WTC11 (cell line): ENCODE results near the gene CNGA3. TPM values are rescaled to one million over a fixed set of nuclear protein-coding genes. Genes with fewer than 3 reads are reported as not detected.

Experiments used
- ATAC-seq: fragments of 200-7000 bp; cut with Tn5 transposase; 2 replicates; pipeline ENCODE4 v1.10.0; 2021; ENCODE audit warnings: mild to moderate bottlenecking, moderate library complexity
- CTCF ChIA-PET: fragments of 300-600 bp; sonication (Branson Sonifier 250); formaldehyde crosslinking; loops from one replicate; lab custom pipeline; 2021; ENCODE audit warnings: antibody characterized with exemption; lab: Charles Lee
- POLR2A ChIA-PET: fragments of 350-600 bp; sonication (Branson Sonifier 250); formaldehyde crosslinking; loops from one replicate; lab custom pipeline; 2021; ENCODE audit warnings: antibody characterized with exemption; lab: Charles Lee
- DNase-seq: peaks from one replicate; pipeline ENCODE4 v3.0.0; 2021; ENCODE audit warnings: low spot score
- H3K27ac Mint-ChIP-seq: 2 replicates; pipeline ENCODE4 v1.8.0; 2021; ENCODE audit warnings: mixed read lengths
- H3K27me3 Mint-ChIP-seq: 2 replicates; pipeline ENCODE4 v1.8.0; 2021; ENCODE audit warnings: low read depth, mild to moderate bottlenecking, moderate library complexity, mixed read lengths
- H3K36me3 Mint-ChIP-seq: 2 replicates; pipeline ENCODE4 v1.8.0; 2021; ENCODE audit warnings: mixed read lengths
- H3K4me1 Mint-ChIP-seq: 2 replicates; pipeline ENCODE4 v1.8.0; 2022; ENCODE audit warnings: mixed read lengths
- H3K4me3 Mint-ChIP-seq: 2 replicates; pipeline ENCODE4 v1.8.0; 2021; ENCODE audit warnings: mild to moderate bottlenecking, moderate library complexity, mixed read lengths
- H3K9me3 Mint-ChIP-seq: 2 replicates; pipeline ENCODE4 v1.8.0; 2021; ENCODE audit warnings: mixed read lengths
- EMX1 ChIP-seq: fragments of 250-450 bp; sonication (Bioruptor Pico); IDR thresholded peaks from 2 replicates; pipeline ENCODE4 v1.8.0; 2021; ENCODE audit warnings: mild to moderate bottlenecking
- ETV6 ChIP-seq: sonication (generic); formaldehyde crosslinking; IDR thresholded peaks from 2 replicates; pipeline ENCODE4 v1.8.1; 2022; ENCODE audit warnings: mild to moderate bottlenecking, missing genetic modification reagents
- FOXJ3 ChIP-seq: sonication (generic); formaldehyde crosslinking; IDR thresholded peaks from 2 replicates; pipeline ENCODE4 v1.9.0; 2021; ENCODE audit warnings: missing genetic modification reagents, mild to moderate bottlenecking, borderline replicate concordance
- JAZF1 ChIP-seq: fragments of 250-450 bp; sonication (Bioruptor Pico); IDR thresholded peaks from 2 replicates; pipeline ENCODE4 v1.9.0; 2021; ENCODE audit warnings: moderate library complexity, mild to moderate bottlenecking, inconsistent platforms
- NR1H2 ChIP-seq: sonication (generic); formaldehyde crosslinking; IDR thresholded peaks from 2 replicates; pipeline ENCODE4 v1.9.0; 2021; ENCODE audit warnings: mild to moderate bottlenecking, moderate library complexity, missing genetic modification reagents
- RELA ChIP-seq: sonication (generic); formaldehyde crosslinking; IDR thresholded peaks from 2 replicates; pipeline ENCODE4 v1.8.1; 2022; ENCODE audit warnings: missing genetic modification reagents, mild to moderate bottlenecking, borderline replicate concordance
- SMAD3 ChIP-seq: sonication (generic); formaldehyde crosslinking; IDR thresholded peaks from 2 replicates; pipeline ENCODE4 v1.8.0; 2022; ENCODE audit warnings: missing genetic modification reagents, mild to moderate bottlenecking, borderline replicate concordance
- SP1 ChIP-seq: sonication (generic); formaldehyde crosslinking; conservative IDR thresholded peaks from 2 replicates; pipeline ENCODE4 v1.8.1; 2022; ENCODE audit warnings: missing genetic modification reagents
- ZBTB21 ChIP-seq: sonication (generic); formaldehyde crosslinking; IDR thresholded peaks from 2 replicates; pipeline ENCODE4 v1.8.1; 2023; ENCODE audit warnings: mild to moderate bottlenecking, missing genetic modification reagents, borderline replicate concordance
- ZMAT4 ChIP-seq: fragments of 250-450 bp; sonication (Bioruptor Pico); IDR thresholded peaks from 2 replicates; pipeline ENCODE4 v1.9.0; 2021; ENCODE audit warnings: mild to moderate bottlenecking
- ZNF423 ChIP-seq: fragments of 250-450 bp; sonication (Bioruptor Pico); IDR thresholded peaks from 2 replicates; pipeline ENCODE4 v2.1.2; 2022; ENCODE audit warnings: mild to moderate bottlenecking, moderate library complexity
- ZNF671 ChIP-seq: fragments of 250-450 bp; sonication (Bioruptor Pico); IDR thresholded peaks from 2 replicates; pipeline ENCODE4 v1.8.0; 2021; ENCODE audit warnings: mild to moderate bottlenecking
- total RNA-seq: library from RNA; stranded (reverse); gene quantifications from 3 replicates; pipeline ENCODE4 v1.2.3, GENCODE V29; 2021
- TF ChIP-seq, protein P1 (sequence below): fragments of 250-450 bp; sonication (Bioruptor Pico); IDR thresholded peaks from 2 replicates; pipeline ENCODE4 v1.9.0; 2021; ENCODE audit warnings: moderate library complexity, mild to moderate bottlenecking, inconsistent platforms, borderline replicate concordance
- TF ChIP-seq, protein P2 (sequence below): sonication (generic); formaldehyde crosslinking; IDR thresholded peaks from 2 replicates; pipeline ENCODE4 v1.8.0; 2022; ENCODE audit warnings: mild to moderate bottlenecking, missing genetic modification reagents
- TF ChIP-seq, protein P3 (sequence below): sonication (generic); formaldehyde crosslinking; conservative IDR thresholded peaks from 2 replicates; pipeline ENCODE4 v1.8.1; 2023; ENCODE audit warnings: mild to moderate bottlenecking, low read depth, missing genetic modification reagents, moderate library complexity
- TF ChIP-seq, protein P4 (sequence below): sonication (generic); formaldehyde crosslinking; IDR thresholded peaks from 2 replicates; pipeline ENCODE4 v1.8.1; 2022; ENCODE audit warnings: missing genetic modification reagents, borderline replicate concordance
- TF ChIP-seq, protein P5 (sequence below): sonication (generic); formaldehyde crosslinking; IDR thresholded peaks from 2 replicates; pipeline ENCODE4 v1.8.0; 2023; ENCODE audit warnings: missing genetic modification reagents, mild to moderate bottlenecking, borderline replicate concordance
- TF ChIP-seq, protein P6 (sequence below): sonication (generic); formaldehyde crosslinking; IDR thresholded peaks from 2 replicates; pipeline ENCODE4 v1.8.1; 2023; ENCODE audit warnings: mild to moderate bottlenecking, missing genetic modification reagents, moderate library complexity
- TF ChIP-seq, protein P7 (sequence below): sonication (generic); formaldehyde crosslinking; IDR thresholded peaks from 2 replicates; pipeline ENCODE4 v1.8.0; 2023; ENCODE audit warnings: mild to moderate bottlenecking, missing genetic modification reagents

The CNGA3 gene
- total RNA-seq, 1 experiment from 2014 or later = not detected

- no peak for ATAC-seq
- TF ChIP-seq, protein P1, sequence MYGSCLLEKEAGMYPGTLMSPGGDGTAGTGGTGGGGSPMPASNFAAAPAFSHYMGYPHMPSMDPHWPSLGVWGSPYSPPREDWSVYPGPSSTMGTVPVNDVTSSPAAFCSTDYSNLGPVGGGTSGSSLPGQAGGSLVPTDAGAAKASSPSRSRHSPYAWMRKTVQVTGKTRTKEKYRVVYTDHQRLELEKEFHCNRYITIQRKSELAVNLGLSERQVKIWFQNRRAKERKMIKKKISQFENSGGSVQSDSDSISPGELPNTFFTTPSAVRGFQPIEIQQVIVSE (CRISPR knock-in tag) = no peak
- TF ChIP-seq, protein P2, sequence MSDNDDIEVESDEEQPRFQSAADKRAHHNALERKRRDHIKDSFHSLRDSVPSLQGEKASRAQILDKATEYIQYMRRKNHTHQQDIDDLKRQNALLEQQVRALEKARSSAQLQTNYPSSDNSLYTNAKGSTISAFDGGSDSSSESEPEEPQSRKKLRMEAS (CRISPR knock-in tag) = no peak
- no peak for TF ChIP-seq FOXJ3
- no peak for TF ChIP-seq NR1H2 (CRISPR knock-in tag)
- no peak for TF ChIP-seq ZNF423 (CRISPR knock-in tag)
- TF ChIP-seq, protein P3, sequence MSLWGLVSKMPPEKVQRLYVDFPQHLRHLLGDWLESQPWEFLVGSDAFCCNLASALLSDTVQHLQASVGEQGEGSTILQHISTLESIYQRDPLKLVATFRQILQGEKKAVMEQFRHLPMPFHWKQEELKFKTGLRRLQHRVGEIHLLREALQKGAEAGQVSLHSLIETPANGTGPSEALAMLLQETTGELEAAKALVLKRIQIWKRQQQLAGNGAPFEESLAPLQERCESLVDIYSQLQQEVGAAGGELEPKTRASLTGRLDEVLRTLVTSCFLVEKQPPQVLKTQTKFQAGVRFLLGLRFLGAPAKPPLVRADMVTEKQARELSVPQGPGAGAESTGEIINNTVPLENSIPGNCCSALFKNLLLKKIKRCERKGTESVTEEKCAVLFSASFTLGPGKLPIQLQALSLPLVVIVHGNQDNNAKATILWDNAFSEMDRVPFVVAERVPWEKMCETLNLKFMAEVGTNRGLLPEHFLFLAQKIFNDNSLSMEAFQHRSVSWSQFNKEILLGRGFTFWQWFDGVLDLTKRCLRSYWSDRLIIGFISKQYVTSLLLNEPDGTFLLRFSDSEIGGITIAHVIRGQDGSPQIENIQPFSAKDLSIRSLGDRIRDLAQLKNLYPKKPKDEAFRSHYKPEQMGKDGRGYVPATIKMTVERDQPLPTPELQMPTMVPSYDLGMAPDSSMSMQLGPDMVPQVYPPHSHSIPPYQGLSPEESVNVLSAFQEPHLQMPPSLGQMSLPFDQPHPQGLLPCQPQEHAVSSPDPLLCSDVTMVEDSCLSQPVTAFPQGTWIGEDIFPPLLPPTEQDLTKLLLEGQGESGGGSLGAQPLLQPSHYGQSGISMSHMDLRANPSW (CRISPR knock-in tag) = no peak
- no peak for TF ChIP-seq RELA (CRISPR knock-in tag)
- TF ChIP-seq JAZF1 (CRISPR knock-in tag) = no peak
- TF ChIP-seq ZMAT4 (CRISPR knock-in tag) = no peak
- TF ChIP-seq, protein P4, sequence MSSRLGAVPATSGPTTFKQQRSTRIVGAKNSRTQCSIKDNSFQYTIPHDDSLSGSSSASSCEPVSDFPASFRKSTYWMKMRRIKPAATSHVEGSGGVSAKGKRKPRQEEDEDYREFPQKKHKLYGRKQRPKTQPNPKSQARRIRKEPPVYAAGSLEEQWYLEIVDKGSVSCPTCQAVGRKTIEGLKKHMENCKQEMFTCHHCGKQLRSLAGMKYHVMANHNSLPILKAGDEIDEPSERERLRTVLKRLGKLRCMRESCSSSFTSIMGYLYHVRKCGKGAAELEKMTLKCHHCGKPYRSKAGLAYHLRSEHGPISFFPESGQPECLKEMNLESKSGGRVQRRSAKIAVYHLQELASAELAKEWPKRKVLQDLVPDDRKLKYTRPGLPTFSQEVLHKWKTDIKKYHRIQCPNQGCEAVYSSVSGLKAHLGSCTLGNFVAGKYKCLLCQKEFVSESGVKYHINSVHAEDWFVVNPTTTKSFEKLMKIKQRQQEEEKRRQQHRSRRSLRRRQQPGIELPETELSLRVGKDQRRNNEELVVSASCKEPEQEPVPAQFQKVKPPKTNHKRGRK (CRISPR knock-in tag) = no peak
- no peak for TF ChIP-seq SP1
- TF ChIP-seq, protein P5, sequence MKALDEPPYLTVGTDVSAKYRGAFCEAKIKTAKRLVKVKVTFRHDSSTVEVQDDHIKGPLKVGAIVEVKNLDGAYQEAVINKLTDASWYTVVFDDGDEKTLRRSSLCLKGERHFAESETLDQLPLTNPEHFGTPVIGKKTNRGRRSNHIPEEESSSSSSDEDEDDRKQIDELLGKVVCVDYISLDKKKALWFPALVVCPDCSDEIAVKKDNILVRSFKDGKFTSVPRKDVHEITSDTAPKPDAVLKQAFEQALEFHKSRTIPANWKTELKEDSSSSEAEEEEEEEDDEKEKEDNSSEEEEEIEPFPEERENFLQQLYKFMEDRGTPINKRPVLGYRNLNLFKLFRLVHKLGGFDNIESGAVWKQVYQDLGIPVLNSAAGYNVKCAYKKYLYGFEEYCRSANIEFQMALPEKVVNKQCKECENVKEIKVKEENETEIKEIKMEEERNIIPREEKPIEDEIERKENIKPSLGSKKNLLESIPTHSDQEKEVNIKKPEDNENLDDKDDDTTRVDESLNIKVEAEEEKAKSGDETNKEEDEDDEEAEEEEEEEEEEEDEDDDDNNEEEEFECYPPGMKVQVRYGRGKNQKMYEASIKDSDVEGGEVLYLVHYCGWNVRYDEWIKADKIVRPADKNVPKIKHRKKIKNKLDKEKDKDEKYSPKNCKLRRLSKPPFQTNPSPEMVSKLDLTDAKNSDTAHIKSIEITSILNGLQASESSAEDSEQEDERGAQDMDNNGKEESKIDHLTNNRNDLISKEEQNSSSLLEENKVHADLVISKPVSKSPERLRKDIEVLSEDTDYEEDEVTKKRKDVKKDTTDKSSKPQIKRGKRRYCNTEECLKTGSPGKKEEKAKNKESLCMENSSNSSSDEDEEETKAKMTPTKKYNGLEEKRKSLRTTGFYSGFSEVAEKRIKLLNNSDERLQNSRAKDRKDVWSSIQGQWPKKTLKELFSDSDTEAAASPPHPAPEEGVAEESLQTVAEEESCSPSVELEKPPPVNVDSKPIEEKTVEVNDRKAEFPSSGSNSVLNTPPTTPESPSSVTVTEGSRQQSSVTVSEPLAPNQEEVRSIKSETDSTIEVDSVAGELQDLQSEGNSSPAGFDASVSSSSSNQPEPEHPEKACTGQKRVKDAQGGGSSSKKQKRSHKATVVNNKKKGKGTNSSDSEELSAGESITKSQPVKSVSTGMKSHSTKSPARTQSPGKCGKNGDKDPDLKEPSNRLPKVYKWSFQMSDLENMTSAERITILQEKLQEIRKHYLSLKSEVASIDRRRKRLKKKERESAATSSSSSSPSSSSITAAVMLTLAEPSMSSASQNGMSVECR (CRISPR knock-in tag) = no peak
- no peak for TF ChIP-seq SMAD3
- TF ChIP-seq, protein P6, sequence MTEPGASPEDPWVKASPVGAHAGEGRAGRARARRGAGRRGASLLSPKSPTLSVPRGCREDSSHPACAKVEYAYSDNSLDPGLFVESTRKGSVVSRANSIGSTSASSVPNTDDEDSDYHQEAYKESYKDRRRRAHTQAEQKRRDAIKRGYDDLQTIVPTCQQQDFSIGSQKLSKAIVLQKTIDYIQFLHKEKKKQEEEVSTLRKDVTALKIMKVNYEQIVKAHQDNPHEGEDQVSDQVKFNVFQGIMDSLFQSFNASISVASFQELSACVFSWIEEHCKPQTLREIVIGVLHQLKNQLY (CRISPR knock-in tag) = no peak
- TF ChIP-seq, protein P7, sequence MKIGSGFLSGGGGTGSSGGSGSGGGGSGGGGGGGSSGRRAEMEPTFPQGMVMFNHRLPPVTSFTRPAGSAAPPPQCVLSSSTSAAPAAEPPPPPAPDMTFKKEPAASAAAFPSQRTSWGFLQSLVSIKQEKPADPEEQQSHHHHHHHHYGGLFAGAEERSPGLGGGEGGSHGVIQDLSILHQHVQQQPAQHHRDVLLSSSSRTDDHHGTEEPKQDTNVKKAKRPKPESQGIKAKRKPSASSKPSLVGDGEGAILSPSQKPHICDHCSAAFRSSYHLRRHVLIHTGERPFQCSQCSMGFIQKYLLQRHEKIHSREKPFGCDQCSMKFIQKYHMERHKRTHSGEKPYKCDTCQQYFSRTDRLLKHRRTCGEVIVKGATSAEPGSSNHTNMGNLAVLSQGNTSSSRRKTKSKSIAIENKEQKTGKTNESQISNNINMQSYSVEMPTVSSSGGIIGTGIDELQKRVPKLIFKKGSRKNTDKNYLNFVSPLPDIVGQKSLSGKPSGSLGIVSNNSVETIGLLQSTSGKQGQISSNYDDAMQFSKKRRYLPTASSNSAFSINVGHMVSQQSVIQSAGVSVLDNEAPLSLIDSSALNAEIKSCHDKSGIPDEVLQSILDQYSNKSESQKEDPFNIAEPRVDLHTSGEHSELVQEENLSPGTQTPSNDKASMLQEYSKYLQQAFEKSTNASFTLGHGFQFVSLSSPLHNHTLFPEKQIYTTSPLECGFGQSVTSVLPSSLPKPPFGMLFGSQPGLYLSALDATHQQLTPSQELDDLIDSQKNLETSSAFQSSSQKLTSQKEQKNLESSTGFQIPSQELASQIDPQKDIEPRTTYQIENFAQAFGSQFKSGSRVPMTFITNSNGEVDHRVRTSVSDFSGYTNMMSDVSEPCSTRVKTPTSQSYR (CRISPR knock-in tag) = no peak
- TF ChIP-seq ETV6 (CRISPR knock-in tag) = no peak
- TF ChIP-seq EMX1 (CRISPR knock-in tag) = no peak
- TF ChIP-seq ZBTB21 = no peak
- no peak for TF ChIP-seq ZNF671
- POLR2A ChIA-PET = no interaction called here
- H3K27ac Mint-ChIP-seq = no peak overlapping the region
- H3K36me3 Mint-ChIP-seq = no peaks in the 10 kb centered on the region
- 0 out of 2 replicates have a peak, but pooled peaks cover 4% of the 10 kb centered on the region for H3K27me3 Mint-ChIP-seq
- no peak for DNase-seq
- no peaks in the 10 kb centered on the region for H3K9me3 Mint-ChIP-seq
- CTCF ChIA-PET = no interaction called here
- no peak overlapping the region for H3K4me3 Mint-ChIP-seq
- peaks cover 7% of the 10 kb centered on the region for H3K4me1 Mint-ChIP-seq
These were observed 41.8 kb downstream of the CNGA3 start for GRCh38 chr2:98388081-98388480.
